Nephron progenitor cell (in vitro differentiated cells): ENCODE data around the gene PDHB.

Source experiments
- DNase-seq: peaks from one replicate; pipeline ENCODE4 v3.0.0; 2021
- H3K27ac Mint-ChIP-seq: 2 replicates; pipeline ENCODE4 v1.8.0; 2021; ENCODE audit warnings: mild to moderate bottlenecking, moderate library complexity, mixed read lengths
- H3K27me3 Mint-ChIP-seq: 2 replicates; pipeline ENCODE4 v1.8.0; 2021; ENCODE audit warnings: mild to moderate bottlenecking, low read depth, mixed read lengths; ENCODE audit not compliant: poor library complexity
- H3K36me3 Mint-ChIP-seq: 2 replicates; pipeline ENCODE4 v1.8.0; 2021; ENCODE audit warnings: low read depth, mixed read lengths
- H3K4me1 Mint-ChIP-seq: 2 replicates; pipeline ENCODE4 v1.8.0; 2021; ENCODE audit warnings: mixed read lengths
- H3K4me3 Mint-ChIP-seq: 2 replicates; pipeline ENCODE4 v1.8.0; 2021; ENCODE audit warnings: mild to moderate bottlenecking, moderate library complexity, mixed read lengths
- H3K9me3 Mint-ChIP-seq: 2 replicates; pipeline ENCODE4 v1.8.0; 2021; ENCODE audit warnings: mild to moderate bottlenecking, moderate library complexity, mixed read lengths
- CTCF ChIP-seq: fragments of 200-600 bp; sonication (generic); IDR thresholded peaks from 2 replicates; pipeline ENCODE4 v1.5.0; 2021; ENCODE audit warnings: antibody characterized with exemption

Gene PDHB

GRCh38 chr3:58474348-58474911 is 40.8 kb upstream of the PDHB start:
- peaks cover 5% of the 10 kb centered on the region for H3K36me3 Mint-ChIP-seq
- H3K27ac Mint-ChIP-seq = no peak overlapping the region
- H3K4me1 Mint-ChIP-seq = peaks cover 63% of the 10 kb centered on the region
- H3K27me3 Mint-ChIP-seq = no peaks in the 10 kb centered on the region
- no peak for TF ChIP-seq CTCF
- no peak for DNase-seq
- H3K9me3 Mint-ChIP-seq = peaks cover 7% of the 10 kb centered on the region
- no peak overlapping the region for H3K4me3 Mint-ChIP-seq

- peak overlapping the region; percentile 97 for H3K27ac Mint-ChIP-seq
- no peak overlapping the region for H3K4me3 Mint-ChIP-seq
Observed at GRCh38 chr3:58473275-58473674, 39.6 kb upstream of the PDHB start.

GRCh38 chr3:58471025-58471887 is 37.6 kb upstream of the PDHB start:
- Mint-ChIP-seq H3K27ac (peak overlapping the region; percentile 94), H3K4me3 (peak overlapping the region; percentile 57), H3K36me3 (no peaks in the 10 kb centered on the region), H3K27me3 (no peaks in the 10 kb centered on the region), H3K9me3 (no peaks in the 10 kb centered on the region), H3K4me1 (peaks cover 72% of the 10 kb centered on the region)
- peak; percentile 21 for DNase-seq
- no peak for TF ChIP-seq CTCF

More at GRCh38 chr3:58473275-58473674, 39.6 kb upstream of the PDHB start:
- DNase-seq = no peak
- no peak for TF ChIP-seq CTCF
- H3K9me3 Mint-ChIP-seq = no peaks in the 10 kb centered on the region
- no peaks in the 10 kb centered on the region for H3K36me3 Mint-ChIP-seq
- peaks cover 72% of the 10 kb centered on the region for H3K4me1 Mint-ChIP-seq
- H3K27me3 Mint-ChIP-seq = no peaks in the 10 kb centered on the region

GRCh38 chr3:58470363-58471024 is 36.9 kb upstream of the PDHB start:
- peak; percentile 31 for DNase-seq
- peaks cover 71% of the 10 kb centered on the region for H3K4me1 Mint-ChIP-seq
- H3K9me3 Mint-ChIP-seq = no peaks in the 10 kb centered on the region
- H3K27me3 Mint-ChIP-seq = no peaks in the 10 kb centered on the region
- no peaks in the 10 kb centered on the region for H3K36me3 Mint-ChIP-seq
- peak overlapping the region; percentile 57 for H3K4me3 Mint-ChIP-seq
- no peak for TF ChIP-seq CTCF
- peak overlapping the region; percentile 94 for H3K27ac Mint-ChIP-seq

- H3K4me3 Mint-ChIP-seq = no peak overlapping the region
- DNase-seq = no peak
- no peaks in the 10 kb centered on the region for H3K27me3 Mint-ChIP-seq
- H3K9me3 Mint-ChIP-seq = no peaks in the 10 kb centered on the region
- peaks cover 57% of the 10 kb centered on the region for H3K4me1 Mint-ChIP-seq
- H3K36me3 Mint-ChIP-seq = no peaks in the 10 kb centered on the region
- no peak overlapping the region for H3K27ac Mint-ChIP-seq
- no peak for TF ChIP-seq CTCF
Observed at GRCh38 chr3:58469096-58469495, 35.5 kb upstream of the PDHB start.
